Trophoblast cell (in vitro differentiated cells and primary cell): ENCODE data around the gene TRPV4.

Experiments
- DNase-seq, 2 donors: peaks; one replicate each; pipeline ENCODE4 v3.0.0-alpha.2; 2016
- H2AFZ ChIP-seq: 2 replicates; pipeline ENCODE4 v1.6.1; 2013; ENCODE audit warnings: low read length, moderate library complexity, mild to moderate bottlenecking; ENCODE audit not compliant: insufficient read depth, poor library complexity
- H2AK5ac ChIP-seq: 2 replicates; pipeline ENCODE4 v1.6.1; 2013; ENCODE audit warnings: mild to moderate bottlenecking, low read length
- H2BK120ac ChIP-seq: 2 replicates; pipeline ENCODE4 v1.6.1; 2013; ENCODE audit warnings: low read length, mild to moderate bottlenecking, moderate library complexity; ENCODE audit not compliant: insufficient read depth, poor library complexity
- H2BK12ac ChIP-seq: 2 replicates; pipeline ENCODE4 v1.6.1; 2013; ENCODE audit warnings: mild to moderate bottlenecking, low read length, moderate library complexity
- H2BK5ac ChIP-seq: 2 replicates; pipeline ENCODE4 v1.6.1; 2013; ENCODE audit warnings: low read length, low read depth, moderate library complexity, mild to moderate bottlenecking; ENCODE audit not compliant: poor library complexity
- H3K14ac ChIP-seq: 2 replicates; pipeline ENCODE4 v1.6.1; 2013; ENCODE audit warnings: mild to moderate bottlenecking, low read length
- H3K18ac ChIP-seq: 2 replicates; pipeline ENCODE4 v1.6.1; 2013; ENCODE audit warnings: mild to moderate bottlenecking, low read length
- H3K23ac ChIP-seq: 2 replicates; pipeline ENCODE4 v1.6.1; 2013; ENCODE audit warnings: low read length
- H3K27ac ChIP-seq: 2 replicates; pipeline ENCODE4 v1.5.1; 2013; ENCODE audit warnings: low read depth, mild to moderate bottlenecking, inconsistent platforms, low read length, moderate library complexity
- H3K27me3 ChIP-seq: 2 replicates; pipeline ENCODE4 v1.6.1; 2013; ENCODE audit warnings: inconsistent platforms, mild to moderate bottlenecking, low read length, moderate library complexity; ENCODE audit not compliant: insufficient read depth
- H3K36me3 ChIP-seq, 2 experiments: 1 replicate in 1 of 2; 2 replicates in 1 of 2; pipeline ENCODE4 v1.6.1; 2013; ENCODE audit warnings: low read length in 2 of 2, mild to moderate bottlenecking in 2 of 2, moderate library complexity in 1 of 2; ENCODE audit not compliant: insufficient read depth in 2 of 2, control insufficient read depth in 1 of 2
- H3K4ac ChIP-seq: 2 replicates; pipeline ENCODE4 v1.6.1; 2013; ENCODE audit warnings: low read depth, mild to moderate bottlenecking, low read length, moderate library complexity
- H3K4me1 ChIP-seq, 2 experiments: 1 replicate in 1 of 2; 2 replicates in 1 of 2; pipeline ENCODE4 v1.6.1; 2013; ENCODE audit warnings: low read length in 2 of 2, mild to moderate bottlenecking in 2 of 2, moderate library complexity in 1 of 2; ENCODE audit not compliant: insufficient read depth in 2 of 2, control insufficient read depth in 1 of 2
- H3K4me2 ChIP-seq: 2 replicates; pipeline ENCODE4 v1.6.1; 2013; ENCODE audit warnings: inconsistent platforms, mild to moderate bottlenecking, low read length, moderate library complexity
- H3K4me3 ChIP-seq: 2 replicates; pipeline ENCODE4 v1.5.1; 2013; ENCODE audit warnings: mild to moderate bottlenecking, low read depth, low read length, inconsistent platforms
- H3K79me1 ChIP-seq: one replicate; pipeline ENCODE4 v1.6.1; 2013; ENCODE audit warnings: low read length
- H3K79me2 ChIP-seq: 2 replicates; pipeline ENCODE4 v1.6.1; 2013; ENCODE audit warnings: low read length, mild to moderate bottlenecking; ENCODE audit not compliant: control insufficient read depth, insufficient read depth, poor library complexity
- H3K9ac ChIP-seq: 2 replicates; pipeline ENCODE4 v1.6.1; 2013; ENCODE audit warnings: mild to moderate bottlenecking, low read length
- H3K9me3 ChIP-seq: 2 replicates; pipeline ENCODE4 v1.6.1; 2013; ENCODE audit warnings: low read depth, mild to moderate bottlenecking, control low read depth, inconsistent platforms, low read length; ENCODE audit not compliant: insufficient read depth
- H4K12ac ChIP-seq: 2 replicates; pipeline ENCODE4 v1.6.1; 2013; ENCODE audit warnings: low read depth, mild to moderate bottlenecking, low read length, moderate library complexity
- H4K8ac ChIP-seq: 2 replicates; pipeline ENCODE4 v1.6.1; 2013; ENCODE audit warnings: low read depth, mild to moderate bottlenecking, low read length, moderate library complexity
- H4K91ac ChIP-seq: one replicate; pipeline ENCODE4 v1.6.1; 2013; ENCODE audit warnings: low read depth, mild to moderate bottlenecking, low read length, moderate library complexity
- WGBS: extraction: QIAGEN DNeasy Blood & Tissue Kit; methylation state at CpG from one replicate; pipeline ENCODE4 v1.1.7; 2013; ENCODE audit warnings: missing lambda C conversion rate; ENCODE audit not compliant: insufficient read length, insufficient coverage; ENCODE audit errors: extremely low coverage; 5-methylcytosine and 5-hydroxymethylcytosine counted together

TRPV4 gene

DNA sequence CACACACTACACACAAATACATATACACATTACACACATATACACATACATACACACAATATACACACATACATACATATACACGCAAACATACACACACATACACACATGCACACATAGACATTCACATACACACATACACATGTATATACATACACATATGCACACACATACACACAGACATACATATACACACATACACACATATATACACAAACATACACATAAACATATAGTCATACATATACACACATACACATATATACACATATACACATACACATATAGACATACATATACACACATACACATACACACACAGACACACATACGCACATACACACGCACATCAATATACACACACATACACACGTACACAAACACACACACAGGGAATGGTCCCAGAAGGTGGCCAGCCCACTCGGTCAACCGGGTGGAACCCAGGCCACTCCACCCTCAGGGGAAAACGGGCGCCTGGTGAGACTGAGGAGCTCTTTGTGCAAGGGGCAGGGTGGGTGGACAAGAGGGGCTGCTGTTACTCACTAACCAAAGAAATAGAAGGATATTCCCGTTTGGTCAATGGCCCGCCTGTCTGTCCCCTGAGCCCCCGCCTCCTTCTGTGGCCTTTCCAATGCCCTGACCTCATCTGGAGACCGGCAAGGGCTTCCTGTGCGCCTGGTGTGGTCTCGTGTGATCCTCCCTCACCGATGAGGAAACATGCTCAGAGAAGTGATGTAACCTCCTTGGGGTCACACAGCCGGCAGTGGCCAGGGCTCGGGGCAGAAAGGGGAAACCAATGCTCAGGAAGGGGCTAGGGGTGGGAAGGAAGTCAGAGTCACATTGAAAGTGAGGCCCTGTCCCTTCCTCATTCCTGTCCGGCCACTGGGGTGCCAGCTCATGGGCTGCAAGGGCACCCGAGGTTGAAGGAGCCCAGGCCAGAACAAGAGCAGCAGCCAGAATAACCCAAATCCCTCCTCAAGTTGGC, 5.3 kb downstream of the TRPV4 start:
- Histone ChIP-seq H3K18ac (no peak overlapping the region), H3K36me3 (no peaks in the 10 kb centered on the region), H3K4me1 (peaks cover 4 to 6% of the 10 kb centered on the region in 2 experiments), H3K23ac (no peak overlapping the region), H3K79me1 (peaks cover 2% of the 10 kb centered on the region), H2BK5ac (no peak overlapping the region), H4K91ac (no peak overlapping the region), H3K27ac (no peak overlapping the region), H3K27me3 (no peaks in the 10 kb centered on the region), H4K8ac (no peak overlapping the region), H2AK5ac (no peak overlapping the region), H3K9ac (no peak overlapping the region), H4K12ac (no peak overlapping the region), H3K9me3 (no peaks in the 10 kb centered on the region), H3K14ac (no peak overlapping the region), H3K4ac (no peak overlapping the region), H3K4me2 (no peak overlapping the region), H2BK120ac (no peak overlapping the region), H2AFZ (no peak overlapping the region), H2BK12ac (no peak overlapping the region), H3K79me2 (peaks cover under 1% of the 10 kb centered on the region), H3K4me3 (no peak overlapping the region)
- WGBS, result 88% methylated on average over 1 of the region's 19 CpGs
- peak; percentile 42 to 47 for DNase-seq

- Histone ChIP-seq H4K12ac (no peak overlapping the region), H3K14ac (no peak overlapping the region), H2BK12ac (no peak overlapping the region), H4K8ac (no peak overlapping the region), H2BK120ac (no peak overlapping the region), H3K27ac (no peak overlapping the region), H3K27me3 (no peaks in the 10 kb centered on the region), H3K23ac (no peak overlapping the region), H3K4me3 (no peak overlapping the region), H3K9me3 (no peaks in the 10 kb centered on the region), H2BK5ac (no peak overlapping the region), H3K79me1 (no peaks in the 10 kb centered on the region), H2AK5ac (no peak overlapping the region), H2AFZ (no peak overlapping the region), H3K4ac (no peak overlapping the region), H3K79me2 (no peaks in the 10 kb centered on the region), H3K4me2 (no peak overlapping the region), H3K9ac (no peak overlapping the region), H3K36me3 (no peaks in the 10 kb centered on the region), H3K18ac (no peak overlapping the region), H4K91ac (no peak overlapping the region), H3K4me1 (no peaks in the 10 kb centered on the region)
- WGBS, result no CpG with 5 or more reads among the region's 3 CpGs
- no peak for DNase-seq
Measured at GRCh38 chr12:109827080-109827479, 6.1 kb downstream of the TRPV4 start.

- H3K23ac ChIP-seq, result no peak overlapping the region
- H2BK120ac ChIP-seq, result no peak overlapping the region
- no peak overlapping the region for H2BK5ac ChIP-seq
- H2AK5ac ChIP-seq, result no peak overlapping the region
- DNase-seq, result no peak
- no peaks in the 10 kb centered on the region for H3K4me1 ChIP-seq
- no peak overlapping the region for H4K8ac ChIP-seq
- no peaks in the 10 kb centered on the region for H3K79me2 ChIP-seq
- no peak overlapping the region for H3K4me2 ChIP-seq
- H3K27ac ChIP-seq, result no peak overlapping the region
- H3K36me3 ChIP-seq, result no peaks in the 10 kb centered on the region
- no peak overlapping the region for H4K91ac ChIP-seq
- no CpG with 5 or more reads among the region's 8 CpGs for WGBS
- H3K9ac ChIP-seq, result no peak overlapping the region
- H3K9me3 ChIP-seq, result no peaks in the 10 kb centered on the region
- H3K79me1 ChIP-seq, result no peaks in the 10 kb centered on the region
- no peak overlapping the region for H3K4me3 ChIP-seq
- no peak overlapping the region for H2BK12ac ChIP-seq
- H3K14ac ChIP-seq, result no peak overlapping the region
- H3K27me3 ChIP-seq, result no peaks in the 10 kb centered on the region
- H3K18ac ChIP-seq, result no peak overlapping the region
- no peak overlapping the region for H4K12ac ChIP-seq
- no peak overlapping the region for H2AFZ ChIP-seq
- H3K4ac ChIP-seq, result no peak overlapping the region
Measured at GRCh38 chr12:109824731-109825130, 8.5 kb downstream of the TRPV4 start.

DNA sequence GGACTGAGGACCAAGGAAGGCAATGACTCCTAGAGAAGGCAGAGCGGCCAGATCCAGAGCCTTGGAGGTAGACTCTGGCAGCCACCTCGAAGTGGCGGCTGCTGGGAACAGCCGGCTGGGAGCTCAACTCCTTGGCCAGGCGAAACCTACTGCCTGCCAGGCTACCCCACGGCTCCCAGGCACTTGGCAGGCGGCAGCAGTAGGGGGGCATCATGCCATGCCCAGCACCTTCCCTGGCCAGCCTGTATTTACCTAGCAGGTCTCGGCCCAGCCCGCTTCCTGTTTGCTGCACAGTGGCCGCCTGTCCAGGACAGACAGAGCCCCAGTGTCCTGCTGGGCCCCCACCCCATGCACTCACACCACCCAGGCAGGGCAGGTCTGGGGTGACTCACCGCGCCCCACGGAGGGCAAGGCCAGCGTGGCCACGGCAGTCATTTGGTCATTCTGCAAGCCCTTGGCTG, 10.2 kb downstream of the TRPV4 start:
- no peak overlapping the region for H4K91ac ChIP-seq
- no peak overlapping the region for H3K4me3 ChIP-seq
- DNase-seq, result no peak
- H3K23ac ChIP-seq, result no peak overlapping the region
- no peak overlapping the region for H2BK12ac ChIP-seq
- no peaks in the 10 kb centered on the region for H3K79me2 ChIP-seq
- no peak overlapping the region for H3K27ac ChIP-seq
- no peak overlapping the region for H3K9ac ChIP-seq
- no peak overlapping the region for H4K12ac ChIP-seq
- H2AFZ ChIP-seq, result no peak overlapping the region
- no peaks in the 10 kb centered on the region for H3K36me3 ChIP-seq
- no peak overlapping the region for H3K4ac ChIP-seq
- no peak overlapping the region for H3K4me2 ChIP-seq
- WGBS, result no CpG with 5 or more reads among the region's 15 CpGs
- H2AK5ac ChIP-seq, result no peak overlapping the region
- H3K9me3 ChIP-seq, result no peaks in the 10 kb centered on the region
- no peak overlapping the region for H4K8ac ChIP-seq
- H3K27me3 ChIP-seq, result no peaks in the 10 kb centered on the region
- no peak overlapping the region for H2BK120ac ChIP-seq
- no peak overlapping the region for H3K14ac ChIP-seq
- no peak overlapping the region for H3K18ac ChIP-seq
- H3K4me1 ChIP-seq, result no peaks in the 10 kb centered on the region
- no peak overlapping the region for H2BK5ac ChIP-seq
- no peaks in the 10 kb centered on the region for H3K79me1 ChIP-seq
